NCI-H345 treated with DMSO at 0.1 percent for 48 hours (cell line): ENCODE data around the gene ACSBG1.

Source experiments
- DNase-seq: peaks from one replicate; lab custom pipeline; 2025; ENCODE audit not compliant: unreplicated experiment; lab: John Stamatoyannopoulos, UW

ACSBG1 gene

DNA sequence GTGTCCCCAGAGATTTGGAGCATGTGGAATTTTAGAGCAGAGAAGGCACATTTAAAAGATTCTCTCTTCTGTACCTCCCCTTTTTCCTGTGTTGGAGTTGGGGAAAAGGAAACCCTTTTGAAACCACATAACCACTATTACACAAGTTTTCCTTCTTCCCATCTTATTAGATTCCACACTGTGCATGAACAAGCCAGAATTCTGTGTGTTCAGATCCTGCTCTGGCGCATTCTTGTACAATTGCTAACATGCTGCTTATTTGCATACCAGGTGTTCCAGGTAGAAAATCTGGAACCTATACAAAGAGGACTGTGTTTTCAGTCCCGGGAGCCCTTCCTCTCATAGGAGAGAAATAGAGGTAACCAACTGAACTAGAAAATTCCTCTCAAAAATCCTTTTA is 100.6 kb downstream of the ACSBG1 start:
- DNase-seq: no peak

GRCh38 chr15:78131295-78132061 is 102.9 kb downstream of the ACSBG1 start, which contains the start of gene CIB2:
Gene CIB2, minus strand, starts transcription at chr15:78131445. Its CDS starts 230 bp downstream, at chr15:78131215.
- peak; percentile 22 for DNase-seq

DNA sequence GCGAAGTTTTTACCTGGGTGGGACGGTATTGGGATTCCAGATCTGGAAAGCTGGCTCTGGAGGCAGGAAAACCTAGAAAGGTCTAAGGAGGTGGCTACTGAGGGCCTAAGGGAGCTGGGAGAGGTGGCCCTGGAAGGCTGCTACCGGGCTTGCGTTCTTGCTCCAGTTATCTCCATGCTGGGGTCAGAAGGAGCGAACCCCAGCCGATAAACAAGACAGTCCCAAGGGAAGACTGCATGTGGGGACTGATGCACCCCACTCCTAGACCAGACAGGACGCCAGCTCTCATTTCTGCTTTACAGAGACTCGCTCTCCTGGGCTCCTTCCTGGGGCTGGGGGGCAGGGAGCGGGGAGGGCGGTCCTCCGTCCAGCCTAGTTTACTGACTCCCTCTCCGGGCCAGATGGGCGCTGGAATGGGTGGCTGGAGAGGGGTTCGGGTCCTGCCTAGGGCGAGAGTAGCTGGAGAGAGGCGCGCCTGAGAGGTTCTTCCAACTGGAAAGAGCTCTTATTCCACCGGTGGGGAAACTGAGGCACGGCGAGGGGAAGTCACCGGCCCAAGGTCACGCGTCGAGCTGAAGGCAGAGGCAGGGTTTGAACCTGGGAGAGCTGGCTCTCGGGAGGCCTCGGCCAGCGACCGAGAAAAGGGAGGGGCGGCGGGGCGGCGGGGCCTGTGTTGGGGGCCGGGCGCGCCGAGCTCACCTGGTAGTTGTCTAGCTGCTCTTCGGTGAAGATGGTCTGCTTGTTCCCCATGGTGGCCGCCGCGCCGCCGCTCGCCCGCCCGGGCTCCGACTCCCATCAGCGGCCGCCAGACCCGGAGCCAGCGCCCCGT is 103.7 kb downstream of the ACSBG1 start:
- no peak for DNase-seq

DNA sequence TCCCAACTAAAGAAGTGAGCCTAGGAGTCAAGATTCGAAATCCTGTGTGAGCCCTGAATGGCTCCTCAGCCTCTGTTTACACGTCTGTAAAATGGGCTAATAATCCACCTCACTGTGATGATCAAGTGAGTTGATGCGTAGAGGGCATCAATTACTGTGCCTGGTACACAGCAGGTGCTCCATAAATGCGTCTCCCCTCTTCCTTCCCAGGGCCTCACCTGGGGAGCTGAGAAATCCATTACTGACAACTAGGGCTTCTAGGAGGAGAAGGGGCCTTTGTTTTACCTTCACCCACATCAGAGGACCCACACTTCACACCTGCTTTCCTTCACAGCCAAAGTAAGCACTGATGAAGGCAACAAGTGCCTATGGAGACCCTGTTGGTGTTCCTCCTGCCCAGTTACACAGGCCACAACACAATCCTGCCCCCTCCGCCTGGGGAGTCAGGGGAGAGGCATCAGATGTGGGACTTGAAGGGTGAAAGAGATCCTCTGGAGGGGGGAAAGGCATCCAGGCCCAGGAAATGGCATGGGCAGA is 104.5 kb downstream of the ACSBG1 start:
- DNase-seq: no peak

DNA sequence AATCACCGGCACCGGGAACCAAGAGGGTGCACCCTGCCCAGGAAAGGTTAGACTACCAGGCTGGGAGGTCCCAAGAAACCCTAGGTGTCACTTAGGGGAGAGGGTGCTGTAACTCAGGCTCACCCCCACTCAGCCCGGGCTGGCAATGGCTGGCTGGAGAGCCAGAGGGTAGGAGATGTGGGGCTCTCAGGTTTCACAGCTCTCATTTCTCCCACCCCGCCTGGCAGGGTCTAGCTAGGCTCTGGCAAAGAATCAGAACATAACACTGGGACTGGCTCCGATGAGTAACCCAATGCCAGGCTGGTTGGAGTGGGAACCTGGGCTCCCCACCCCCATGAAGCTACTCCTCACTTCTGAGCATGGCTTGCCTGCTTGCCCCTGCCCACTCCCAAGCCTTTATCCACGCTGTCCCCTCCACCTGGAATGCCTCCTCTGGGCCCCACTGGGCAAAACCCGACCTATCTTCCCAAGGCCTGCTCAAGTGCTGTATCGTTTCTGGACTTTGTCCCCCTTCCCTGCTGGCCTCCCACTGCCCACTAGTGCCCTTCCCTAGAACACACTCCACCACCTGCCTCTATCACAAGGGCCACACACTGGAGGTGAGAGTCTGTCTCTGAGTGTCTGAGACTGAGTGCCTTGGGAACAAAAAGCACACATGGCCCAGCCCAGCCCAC is 105.2 kb downstream of the ACSBG1 start:
- no peak for DNase-seq

DNA sequence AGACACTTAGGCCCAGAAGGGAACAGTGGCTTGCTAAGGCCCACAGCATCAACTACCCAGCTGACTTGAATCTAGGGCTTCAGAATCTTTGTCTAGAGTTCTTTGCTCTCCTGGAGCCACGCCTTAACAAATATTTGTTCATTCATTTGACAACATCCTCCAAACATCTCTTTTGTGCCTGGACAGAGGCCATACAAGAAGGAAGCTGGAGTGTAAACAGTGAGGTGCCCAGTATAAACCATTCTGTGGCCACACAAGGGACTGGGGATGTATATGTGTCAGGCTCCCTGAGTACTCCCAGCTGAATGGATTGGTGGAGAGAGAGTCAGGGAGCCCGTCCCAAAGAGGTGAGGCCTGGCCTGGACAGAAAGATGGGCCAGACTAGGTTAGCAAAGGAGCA is 106.5 kb downstream of the ACSBG1 start:
- DNase-seq: no peak

DNA sequence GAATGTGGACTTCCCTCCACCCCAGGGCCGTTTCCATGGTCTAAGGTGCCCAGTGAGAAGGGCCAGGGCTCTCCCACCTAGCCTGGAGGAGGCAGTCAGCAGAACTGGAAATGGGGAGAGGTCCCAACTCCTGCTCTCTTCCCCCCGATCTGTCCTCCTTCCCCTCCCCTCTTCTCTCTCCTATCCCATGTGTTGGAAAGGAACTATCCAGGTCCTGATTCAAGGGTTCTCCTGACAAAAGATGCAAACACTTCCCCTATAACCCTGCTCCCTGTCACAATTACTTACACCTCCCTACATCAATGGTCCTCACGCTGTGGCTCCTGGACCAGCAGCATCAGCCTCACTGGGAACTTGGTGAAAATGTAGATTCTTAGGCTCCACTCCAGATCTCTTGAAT is 109.1 kb downstream of the ACSBG1 start:
- no peak for DNase-seq

DNA sequence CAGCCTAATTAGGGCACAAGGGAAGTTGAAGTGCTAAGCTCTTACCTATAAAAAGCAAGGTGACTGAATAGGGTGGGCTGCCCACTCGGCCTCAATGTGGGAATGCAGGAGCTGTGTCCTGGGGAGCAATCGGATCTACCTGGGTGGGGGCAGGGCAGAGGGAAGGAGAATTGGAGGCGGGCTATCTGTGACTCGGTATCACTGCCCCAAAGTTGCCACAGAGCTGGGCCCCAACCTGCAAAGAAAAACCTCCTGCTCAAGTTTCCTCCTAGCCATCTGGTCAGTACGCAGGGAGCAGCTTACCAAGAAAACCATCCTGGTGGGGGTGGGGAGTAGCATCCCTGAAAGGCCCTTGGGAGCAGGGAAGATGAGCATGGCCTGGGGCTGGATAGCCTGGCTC is 113.8 kb downstream of the ACSBG1 start:
- no peak for DNase-seq
